Lung (tissue), 12 donors: ENCODE data around the gene EEPD1. TPM values are rescaled to one million over a fixed set of nuclear protein-coding genes. Genes with fewer than 3 reads are reported as not detected.

Source experiments
- ATAC-seq: fragments of 200-7000 bp; cut with Tn5 transposase; one replicate; pipeline ENCODE4 v1.9.1; 2020; ENCODE audit warnings: moderate number of reproducible peaks; ENCODE audit not compliant: insufficient read depth, low FRiP score
- DNase-seq, 3 donors: peaks; one replicate each; pipeline ENCODE4 v3.0.0-alpha.2; 2013 to 2017
- H3K27ac ChIP-seq, 2 donors: one replicate each; pipeline ENCODE4 v1.5.1; 2013; ENCODE audit warnings: mild to moderate bottlenecking in 2 of 2, moderate library complexity in 2 of 2, control low read depth in 1 of 2, inconsistent platforms in 1 of 2, low read depth in 1 of 2, low read length in 1 of 2
- H3K27me3 ChIP-seq, 3 donors: one replicate each; pipeline ENCODE4 v1.5.1; 2013; ENCODE audit warnings: low read length in 2 of 3; ENCODE audit not compliant: control insufficient read depth in 3 of 3, insufficient read depth in 3 of 3
- H3K36me3 ChIP-seq, 4 donors: one replicate each; pipeline ENCODE4 v1.5.1; 2013; ENCODE audit warnings: low read length in 4 of 4, mild to moderate bottlenecking in 1 of 4, moderate library complexity in 1 of 4; ENCODE audit not compliant: control insufficient read depth in 4 of 4, insufficient read depth in 4 of 4
- H3K4me1 ChIP-seq, 5 donors: one replicate each; pipeline ENCODE4 v1.5.1; 2013; ENCODE audit warnings: low read length in 5 of 5, mild to moderate bottlenecking in 2 of 5, moderate library complexity in 1 of 5; ENCODE audit not compliant: control insufficient read depth in 5 of 5, insufficient read depth in 5 of 5
- H3K4me3 ChIP-seq: one replicate; pipeline ENCODE4 v1.5.1; 2013; ENCODE audit warnings: mild to moderate bottlenecking, control low read depth, moderate library complexity
- H3K9ac ChIP-seq, 2 donors: one replicate each; pipeline ENCODE4 v1.5.1; 2013; ENCODE audit warnings: low read length in 2 of 2, control low read depth in 1 of 2; ENCODE audit not compliant: insufficient read depth in 1 of 2
- H3K9me3 ChIP-seq, 4 donors: one replicate each; pipeline ENCODE4 v1.5.1; 2013; ENCODE audit warnings: low read length in 3 of 4, mild to moderate bottlenecking in 1 of 4, moderate library complexity in 1 of 4; ENCODE audit not compliant: control insufficient read depth in 4 of 4, insufficient read depth in 3 of 4
- CTCF ChIP-seq: IDR thresholded peaks from 2 replicates; pipeline ENCODE4 v1.5.1; 2012; ENCODE audit warnings: mild to moderate bottlenecking; ENCODE audit errors: control extremely low read depth, extremely low read depth
- WGBS, 2 donors: extraction: QIAGEN DNeasy Blood & Tissue Kit; methylation state at CpG; one replicate each; pipeline ENCODE4 v1.1.7; 2013; 5-methylcytosine and 5-hydroxymethylcytosine counted together
- polyA plus RNA-seq, 2 donors: library from polyadenylated mRNA; stranded (reverse); fragments of 200-250 nt; gene quantifications; one replicate each; pipeline ENCODE4 v1.2.1, GENCODE V29; 2013
- total RNA-seq, 2 donors: library from RNA; depleted of rRNA in 1 of 2; stranded (reverse); fragments of >200 nt in 1 of 2; gene quantifications; one replicate each; pipeline ENCODE4 v1.2.1, GENCODE V29; 2014 to 2021
- donor health status: control.
- donor health status: control.
- donor health status: Bipolar disorder and iron deficiency.
- donor health status: healthy.
- donor health status: DM: yes; HTN: yes; CAD: no.

EEPD1 gene
- total and polyA plus RNA-seq, 4 donors = 5.4 to 15.3 (median 7.9) TPM

GRCh38 chr7:36141850-36142249 lies 11.2 kb upstream of the EEPD1 start:
- ATAC-seq (no peak), DNase-seq (no peak)
- no peak for TF ChIP-seq CTCF
- H3K4me3 ChIP-seq = no peak overlapping the region
- no peaks in the 10 kb centered on the region for H3K9me3 ChIP-seq
- H3K9ac ChIP-seq = no peak overlapping the region
- H3K27me3 ChIP-seq = no peaks in the 10 kb centered on the region
- no peak overlapping the region for H3K27ac ChIP-seq
- no peaks in the 10 kb centered on the region for H3K36me3 ChIP-seq
- H3K4me1 ChIP-seq = peaks cover 0 to 10% (median 0%) of the 10 kb centered on the region in 5 donors

DNA sequence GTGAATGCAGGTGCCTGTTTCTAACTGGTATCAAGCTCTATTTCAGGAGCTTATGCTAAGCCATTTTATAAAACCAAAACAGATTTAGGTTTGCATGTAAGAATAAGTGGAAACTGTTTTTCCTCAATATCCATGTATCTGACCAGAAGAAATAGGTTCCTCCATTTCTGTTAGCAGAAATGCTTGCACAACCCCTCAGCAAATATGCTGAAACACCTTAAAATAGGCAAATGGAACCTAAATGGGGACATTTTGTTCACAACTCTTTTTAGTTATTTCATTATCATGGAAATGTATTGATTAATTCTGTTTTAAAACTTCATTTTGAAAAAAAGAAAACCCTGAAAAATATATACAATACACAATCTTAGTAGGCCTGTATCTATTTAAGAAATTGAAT lies 8.9 kb upstream of the EEPD1 start:
- no peak for DNase-seq
- no peak overlapping the region for H3K4me3 ChIP-seq
- no peak overlapping the region for H3K9ac ChIP-seq
- ATAC-seq = no peak
- H3K36me3 ChIP-seq = no peaks in the 10 kb centered on the region
- H3K27ac ChIP-seq = no peak overlapping the region
- no peak for TF ChIP-seq CTCF
- peaks cover 0 to 3% (median 0%) of the 10 kb centered on the region in 4 donors for H3K9me3 ChIP-seq
- no peaks in the 10 kb centered on the region for H3K27me3 ChIP-seq
- no peaks in the 10 kb centered on the region for H3K4me1 ChIP-seq

- Histone ChIP-seq H3K9ac (no peak overlapping the region), H3K4me1 (no peaks in the 10 kb centered on the region), H3K4me3 (no peak overlapping the region), H3K9me3 (peaks cover 0 to 3% (median 0%) of the 10 kb centered on the region in 4 donors), H3K36me3 (no peaks in the 10 kb centered on the region), H3K27me3 (no peaks in the 10 kb centered on the region), H3K27ac (no peak overlapping the region)
- 89 to 95% methylated on average over 1 of the region's 1 CpG for WGBS, 2 donors
- DNase-seq (no peak), ATAC-seq (no peak)
- no peak for TF ChIP-seq CTCF
These were observed 7.4 kb upstream of the EEPD1 start for GRCh38 chr7:36145686-36146085.

- DNase-seq (no peak), ATAC-seq (no peak)
- Histone ChIP-seq H3K9me3 (peaks cover 0 to 3% (median 0%) of the 10 kb centered on the region in 4 donors), H3K4me1 (peaks cover 0 to 1% (median 0%) of the 10 kb centered on the region in 5 donors), H3K27ac (no peak overlapping the region), H3K4me3 (no peak overlapping the region), H3K27me3 (no peaks in the 10 kb centered on the region), H3K9ac (no peak overlapping the region), H3K36me3 (no peaks in the 10 kb centered on the region)
- TF ChIP-seq CTCF = no peak
- 94 to 95% methylated on average over 4 of the region's 4 CpGs for WGBS, 2 donors
These were observed 5.7 kb upstream of the EEPD1 start for GRCh38 chr7:36147361-36147760.
